ENCODE measurements around the gene ZDHHC16. TPM values are rescaled to one million over a fixed set of nuclear protein-coding genes. Genes with fewer than 3 reads are reported as not detected.

Gene ZDHHC16
- total and polyA plus RNA-seq, 2 donors from 2014 or later, result 35.9 to 48.9 TPM

DNA sequence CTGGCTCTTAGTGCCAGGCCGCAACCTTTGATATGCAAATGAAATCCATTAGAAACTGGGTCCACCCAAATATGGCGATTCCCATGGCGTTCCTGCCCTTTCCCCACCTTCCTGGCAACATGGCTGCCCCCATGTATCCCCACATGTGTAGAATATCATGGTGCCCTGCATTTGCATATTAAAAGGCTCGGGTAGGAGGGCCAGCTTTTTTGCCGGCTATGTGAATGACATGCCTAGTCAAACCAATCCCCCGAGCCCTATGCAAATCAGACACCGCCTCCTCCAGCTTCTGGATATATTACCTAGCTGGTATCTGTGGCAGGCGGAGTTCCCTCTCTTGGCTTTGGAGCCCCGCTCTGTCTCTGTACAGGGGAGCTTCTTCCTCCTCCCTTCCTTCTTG, 34.0 kb downstream of the ZDHHC16 start:
- FAIRE-seq (no peak), DNase-seq (no peak)
- Histone ChIP-seq H3K27me3 (ENCODE audit: control insufficient read depth, insufficient read depth, low read length) (no peaks in the 10 kb centered on the region), H3K27ac (ENCODE audit: low read depth in 2 of 2, low read length in 2 of 2) (no peak overlapping the region), H3K36me3 (ENCODE audit: control insufficient read depth in 2 of 3, insufficient read depth in 3 of 3, low read length in 3 of 3) (peaks cover 9 to 54% (median 37%) of the 10 kb centered on the region in 3 donors), H3K4me1 (ENCODE audit: control insufficient read depth in 2 of 3, insufficient read depth in 2 of 3, low read depth in 1 of 3, low read length in 3 of 3) (no peaks in the 10 kb centered on the region), H3K9me3 (ENCODE audit: control insufficient read depth in 2 of 3, insufficient read depth in 1 of 3, low read length in 3 of 3) (no peaks in the 10 kb centered on the region), H3K4me3 (ENCODE audit: low read length in 3 of 3) (no peak overlapping the region), H3K9ac (ENCODE audit: low read length in 3 of 3) (no peak overlapping the region)
- TF ChIP-seq, protein P1, sequence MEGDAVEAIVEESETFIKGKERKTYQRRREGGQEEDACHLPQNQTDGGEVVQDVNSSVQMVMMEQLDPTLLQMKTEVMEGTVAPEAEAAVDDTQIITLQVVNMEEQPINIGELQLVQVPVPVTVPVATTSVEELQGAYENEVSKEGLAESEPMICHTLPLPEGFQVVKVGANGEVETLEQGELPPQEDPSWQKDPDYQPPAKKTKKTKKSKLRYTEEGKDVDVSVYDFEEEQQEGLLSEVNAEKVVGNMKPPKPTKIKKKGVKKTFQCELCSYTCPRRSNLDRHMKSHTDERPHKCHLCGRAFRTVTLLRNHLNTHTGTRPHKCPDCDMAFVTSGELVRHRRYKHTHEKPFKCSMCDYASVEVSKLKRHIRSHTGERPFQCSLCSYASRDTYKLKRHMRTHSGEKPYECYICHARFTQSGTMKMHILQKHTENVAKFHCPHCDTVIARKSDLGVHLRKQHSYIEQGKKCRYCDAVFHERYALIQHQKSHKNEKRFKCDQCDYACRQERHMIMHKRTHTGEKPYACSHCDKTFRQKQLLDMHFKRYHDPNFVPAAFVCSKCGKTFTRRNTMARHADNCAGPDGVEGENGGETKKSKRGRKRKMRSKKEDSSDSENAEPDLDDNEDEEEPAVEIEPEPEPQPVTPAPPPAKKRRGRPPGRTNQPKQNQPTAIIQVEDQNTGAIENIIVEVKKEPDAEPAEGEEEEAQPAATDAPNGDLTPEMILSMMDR (IDR thresholded peaks at IDR 0.05; ENCODE audit: borderline replicate concordance, extremely low read depth, insufficient read depth), result no peak
- intact Hi-C loops (cut with DNase I), result no loop called here

- Histone ChIP-seq H3K36me3 (ENCODE audit: control insufficient read depth in 2 of 3, insufficient read depth in 3 of 3, low read length in 3 of 3) (peaks cover 6 to 45% (median 32%) of the 10 kb centered on the region in 3 donors), H3K9ac (ENCODE audit: low read length in 3 of 3) (no peak overlapping the region), H3K4me3 (ENCODE audit: low read length in 3 of 3) (no peak overlapping the region), H3K4me1 (ENCODE audit: control insufficient read depth in 2 of 3, insufficient read depth in 2 of 3, low read depth in 1 of 3, low read length in 3 of 3) (no peaks in the 10 kb centered on the region), H3K27me3 (ENCODE audit: control insufficient read depth, insufficient read depth, low read length) (no peaks in the 10 kb centered on the region), H3K27ac (ENCODE audit: low read depth in 2 of 2, low read length in 2 of 2) (no peak overlapping the region), H3K9me3 (ENCODE audit: control insufficient read depth in 2 of 3, insufficient read depth in 1 of 3, low read length in 3 of 3) (no peaks in the 10 kb centered on the region)
- TF ChIP-seq, protein P1 (IDR thresholded peaks at IDR 0.05; ENCODE audit: borderline replicate concordance, extremely low read depth, insufficient read depth), result no peak
- DNase-seq (no peak), FAIRE-seq (no peak)
- intact Hi-C loops (cut with DNase I), result no loop called here
These were observed 35.1 kb downstream of the ZDHHC16 start for GRCh38 chr10:97481071-97481470.

GRCh38 chr10:97482381-97482780, 36.4 kb downstream of the ZDHHC16 start:
- Histone ChIP-seq H3K9ac (ENCODE audit: low read length in 3 of 3) (no peak overlapping the region), H3K9me3 (ENCODE audit: control insufficient read depth in 2 of 3, insufficient read depth in 1 of 3, low read length in 3 of 3) (no peaks in the 10 kb centered on the region), H3K4me1 (ENCODE audit: control insufficient read depth in 2 of 3, insufficient read depth in 2 of 3, low read depth in 1 of 3, low read length in 3 of 3) (no peaks in the 10 kb centered on the region), H3K4me3 (ENCODE audit: low read length in 3 of 3) (no peak overlapping the region), H3K27ac (ENCODE audit: low read depth in 2 of 2, low read length in 2 of 2) (no peak overlapping the region), H3K27me3 (ENCODE audit: control insufficient read depth, insufficient read depth, low read length) (no peaks in the 10 kb centered on the region), H3K36me3 (ENCODE audit: control insufficient read depth in 2 of 3, insufficient read depth in 3 of 3, low read length in 3 of 3) (peaks cover 5 to 33% (median 19%) of the 10 kb centered on the region in 3 donors)
- TF ChIP-seq, protein P1 (IDR thresholded peaks at IDR 0.05; ENCODE audit: borderline replicate concordance, extremely low read depth, insufficient read depth), result no peak
- FAIRE-seq, result no peak
- intact Hi-C loops (cut with DNase I), result no loop called here
- DNase-seq, result no peak

DNA sequence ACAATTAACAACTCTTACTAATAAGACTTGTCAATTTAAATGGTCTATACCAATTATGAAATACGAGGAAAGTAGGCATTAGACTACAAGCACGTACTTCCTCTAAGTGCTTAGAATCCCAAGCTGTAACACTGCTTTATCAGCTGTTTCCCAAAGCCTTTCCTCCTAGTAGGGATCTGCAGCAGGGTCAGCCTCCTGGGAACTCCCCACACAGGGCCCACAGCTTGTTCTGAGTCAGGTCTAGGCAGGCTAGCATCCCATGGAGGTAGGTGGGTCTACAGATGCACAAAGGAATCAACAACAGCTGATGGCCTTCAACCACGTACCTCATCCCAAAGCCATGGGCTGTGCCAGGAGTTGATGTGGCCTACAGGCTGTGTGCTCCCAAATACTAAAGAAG, 37.5 kb downstream of the ZDHHC16 start:
- H3K9ac ChIP-seq (ENCODE audit: low read length in 3 of 3), result no peak overlapping the region
- H3K27me3 ChIP-seq (ENCODE audit: control insufficient read depth, insufficient read depth, low read length), result no peaks in the 10 kb centered on the region
- H3K4me1 ChIP-seq (ENCODE audit: control insufficient read depth in 2 of 3, insufficient read depth in 2 of 3, low read depth in 1 of 3, low read length in 3 of 3), result no peaks in the 10 kb centered on the region
- no peak for DNase-seq
- TF ChIP-seq, protein P1 (IDR thresholded peaks at IDR 0.05; ENCODE audit: borderline replicate concordance, extremely low read depth, insufficient read depth), result no peak
- intact Hi-C loops (cut with DNase I), result no loop called here
- FAIRE-seq, result no peak
- H3K27ac ChIP-seq (ENCODE audit: low read depth in 2 of 2, low read length in 2 of 2), result no peak overlapping the region
- H3K4me3 ChIP-seq (ENCODE audit: low read length in 3 of 3), result no peak overlapping the region
- no peaks in the 10 kb centered on the region for H3K9me3 ChIP-seq (ENCODE audit: control insufficient read depth in 2 of 3, insufficient read depth in 1 of 3, low read length in 3 of 3)
- peaks cover 5 to 22% (median 11%) of the 10 kb centered on the region in 3 donors for H3K36me3 ChIP-seq (ENCODE audit: control insufficient read depth in 2 of 3, insufficient read depth in 3 of 3, low read length in 3 of 3)
